Measurements from ENCODE around the gene DMD. TPM values are rescaled to one million over a fixed set of nuclear protein-coding genes. Genes with fewer than 3 reads are reported as not detected.

DMD gene
- polyA plus RNA-seq, 1 donor from 2014 or later = 21.6 TPM

DNA sequence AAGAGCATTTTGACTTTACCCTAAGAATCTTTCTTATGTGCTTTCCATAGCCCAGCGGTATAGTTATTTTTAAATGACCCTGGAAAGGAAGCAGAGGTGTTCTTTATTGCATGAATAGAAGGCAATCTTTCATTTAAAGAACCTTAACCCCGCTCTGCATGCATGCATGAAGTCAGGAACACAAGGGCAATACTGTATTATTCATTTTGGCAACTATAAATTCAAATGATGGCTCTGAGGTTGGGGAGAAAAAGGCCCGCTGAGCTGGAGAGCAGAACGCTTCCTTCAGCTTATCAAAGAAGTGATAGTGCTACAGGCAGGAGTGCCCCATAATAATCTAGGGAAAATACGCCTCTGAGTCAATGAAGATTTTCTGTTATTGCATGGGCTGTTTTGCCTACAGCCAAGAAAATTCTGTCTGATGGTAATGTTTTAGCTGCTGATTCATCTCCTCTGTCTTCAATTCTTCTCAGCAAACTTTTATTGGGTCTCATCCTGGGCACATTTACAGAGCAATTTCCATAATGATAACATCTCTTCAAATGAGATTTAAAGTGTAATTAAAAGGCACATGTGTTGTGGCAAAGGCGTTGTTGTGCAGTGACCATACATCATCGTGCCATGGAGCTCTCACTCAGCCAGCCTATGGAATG lies 1687.3 kb downstream of the DMD start:
- Histone ChIP-seq H3F3A (ENCODE audit: insufficient read depth, low read length, poor library complexity, severe bottlenecking) (no peaks in the 10 kb centered on the region), H3K79me2 (replicated peaks; ENCODE audit: insufficient read depth, low read length) (no peaks in the 10 kb centered on the region), H3K4me2 (ENCODE audit: low read length) (no peak overlapping the region), H3K9me3 (ENCODE audit: low read length) (no peaks in the 10 kb centered on the region), H3K27me3 (ENCODE audit: insufficient read depth, low read depth, low read length) (no peaks in the 10 kb centered on the region), H4K20me1 (ENCODE audit: insufficient read depth) (no peaks in the 10 kb centered on the region), H2AFZ (ENCODE audit: low read depth, low read length) (no peak overlapping the region), H3K4me3 (ENCODE audit: low read length) (no peak overlapping the region), H3K9me2 (ENCODE audit: insufficient read depth, low read length) (no peaks in the 10 kb centered on the region), H3K9ac (ENCODE audit: low read length) (no peak overlapping the region), H3K36me3 (ENCODE audit: insufficient read depth, low read length) (no peaks in the 10 kb centered on the region), H3K27ac (ENCODE audit: low read length) (no peak overlapping the region)
- TF ChIP-seq, protein P1, sequence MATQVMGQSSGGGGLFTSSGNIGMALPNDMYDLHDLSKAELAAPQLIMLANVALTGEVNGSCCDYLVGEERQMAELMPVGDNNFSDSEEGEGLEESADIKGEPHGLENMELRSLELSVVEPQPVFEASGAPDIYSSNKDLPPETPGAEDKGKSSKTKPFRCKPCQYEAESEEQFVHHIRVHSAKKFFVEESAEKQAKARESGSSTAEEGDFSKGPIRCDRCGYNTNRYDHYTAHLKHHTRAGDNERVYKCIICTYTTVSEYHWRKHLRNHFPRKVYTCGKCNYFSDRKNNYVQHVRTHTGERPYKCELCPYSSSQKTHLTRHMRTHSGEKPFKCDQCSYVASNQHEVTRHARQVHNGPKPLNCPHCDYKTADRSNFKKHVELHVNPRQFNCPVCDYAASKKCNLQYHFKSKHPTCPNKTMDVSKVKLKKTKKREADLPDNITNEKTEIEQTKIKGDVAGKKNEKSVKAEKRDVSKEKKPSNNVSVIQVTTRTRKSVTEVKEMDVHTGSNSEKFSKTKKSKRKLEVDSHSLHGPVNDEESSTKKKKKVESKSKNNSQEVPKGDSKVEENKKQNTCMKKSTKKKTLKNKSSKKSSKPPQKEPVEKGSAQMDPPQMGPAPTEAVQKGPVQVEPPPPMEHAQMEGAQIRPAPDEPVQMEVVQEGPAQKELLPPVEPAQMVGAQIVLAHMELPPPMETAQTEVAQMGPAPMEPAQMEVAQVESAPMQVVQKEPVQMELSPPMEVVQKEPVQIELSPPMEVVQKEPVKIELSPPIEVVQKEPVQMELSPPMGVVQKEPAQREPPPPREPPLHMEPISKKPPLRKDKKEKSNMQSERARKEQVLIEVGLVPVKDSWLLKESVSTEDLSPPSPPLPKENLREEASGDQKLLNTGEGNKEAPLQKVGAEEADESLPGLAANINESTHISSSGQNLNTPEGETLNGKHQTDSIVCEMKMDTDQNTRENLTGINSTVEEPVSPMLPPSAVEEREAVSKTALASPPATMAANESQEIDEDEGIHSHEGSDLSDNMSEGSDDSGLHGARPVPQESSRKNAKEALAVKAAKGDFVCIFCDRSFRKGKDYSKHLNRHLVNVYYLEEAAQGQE (IDR thresholded peaks at IDR 0.05; ENCODE audit: borderline replicate concordance) = no peak
- TF ChIP-seq EZH2 (IDR thresholded peaks at IDR 0.05; ENCODE audit: borderline replicate concordance, insufficient read depth, low read length, poor library complexity, severe bottlenecking) (no peak), POLR2AphosphoS5 (IDR thresholded peaks at IDR 0.05) (no peak), MXI1 (conservative IDR thresholded peaks at IDR 0.05; ENCODE audit: poor library complexity, severe bottlenecking) (no peak), TAF1 (IDR thresholded peaks at IDR 0.05; ENCODE audit: low read depth) (no peak), RAD21 (conservative IDR thresholded peaks at IDR 0.05) (no peak), SMC3 (conservative IDR thresholded peaks at IDR 0.05; ENCODE audit: poor library complexity) (no peak), EP300 (conservative IDR thresholded peaks at IDR 0.05; ENCODE audit: poor library complexity, severe bottlenecking) (no peak)
- TF ChIP-seq, protein P2, sequence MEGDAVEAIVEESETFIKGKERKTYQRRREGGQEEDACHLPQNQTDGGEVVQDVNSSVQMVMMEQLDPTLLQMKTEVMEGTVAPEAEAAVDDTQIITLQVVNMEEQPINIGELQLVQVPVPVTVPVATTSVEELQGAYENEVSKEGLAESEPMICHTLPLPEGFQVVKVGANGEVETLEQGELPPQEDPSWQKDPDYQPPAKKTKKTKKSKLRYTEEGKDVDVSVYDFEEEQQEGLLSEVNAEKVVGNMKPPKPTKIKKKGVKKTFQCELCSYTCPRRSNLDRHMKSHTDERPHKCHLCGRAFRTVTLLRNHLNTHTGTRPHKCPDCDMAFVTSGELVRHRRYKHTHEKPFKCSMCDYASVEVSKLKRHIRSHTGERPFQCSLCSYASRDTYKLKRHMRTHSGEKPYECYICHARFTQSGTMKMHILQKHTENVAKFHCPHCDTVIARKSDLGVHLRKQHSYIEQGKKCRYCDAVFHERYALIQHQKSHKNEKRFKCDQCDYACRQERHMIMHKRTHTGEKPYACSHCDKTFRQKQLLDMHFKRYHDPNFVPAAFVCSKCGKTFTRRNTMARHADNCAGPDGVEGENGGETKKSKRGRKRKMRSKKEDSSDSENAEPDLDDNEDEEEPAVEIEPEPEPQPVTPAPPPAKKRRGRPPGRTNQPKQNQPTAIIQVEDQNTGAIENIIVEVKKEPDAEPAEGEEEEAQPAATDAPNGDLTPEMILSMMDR (IDR thresholded peaks at IDR 0.05; ENCODE audit: poor library complexity, severe bottlenecking) = no peak

- H3K27ac ChIP-seq (ENCODE audit: low read length) = no peak overlapping the region
- no peaks in the 10 kb centered on the region for H3K27me3 ChIP-seq (ENCODE audit: insufficient read depth, low read depth, low read length)
- H3K36me3 ChIP-seq (ENCODE audit: insufficient read depth, low read length) = no peaks in the 10 kb centered on the region
- no peak overlapping the region for H3K4me2 ChIP-seq (ENCODE audit: low read length)
- H3K9ac ChIP-seq (ENCODE audit: low read length) = no peak overlapping the region
- no peak overlapping the region for H2AFZ ChIP-seq (ENCODE audit: low read depth, low read length)
- no peaks in the 10 kb centered on the region for H3K9me3 ChIP-seq (ENCODE audit: low read length)
- TF ChIP-seq SMC3 (conservative IDR thresholded peaks at IDR 0.05; ENCODE audit: poor library complexity) = no peak
- no peak for TF ChIP-seq MXI1 (conservative IDR thresholded peaks at IDR 0.05; ENCODE audit: poor library complexity, severe bottlenecking)
- TF ChIP-seq EZH2 (IDR thresholded peaks at IDR 0.05; ENCODE audit: borderline replicate concordance, insufficient read depth, low read length, poor library complexity, severe bottlenecking) = no peak
- TF ChIP-seq, protein P1 (IDR thresholded peaks at IDR 0.05; ENCODE audit: borderline replicate concordance) = no peak
- TF ChIP-seq POLR2AphosphoS5 (IDR thresholded peaks at IDR 0.05) = no peak
- no peak for TF ChIP-seq EP300 (conservative IDR thresholded peaks at IDR 0.05; ENCODE audit: poor library complexity, severe bottlenecking)
- no peak for TF ChIP-seq RAD21 (conservative IDR thresholded peaks at IDR 0.05)
- TF ChIP-seq, protein P2 (IDR thresholded peaks at IDR 0.05; ENCODE audit: poor library complexity, severe bottlenecking) = no peak
- TF ChIP-seq TAF1 (IDR thresholded peaks at IDR 0.05; ENCODE audit: low read depth) = no peak
- no peaks in the 10 kb centered on the region for H3K79me2 ChIP-seq (replicated peaks; ENCODE audit: insufficient read depth, low read length)
- H3K4me3 ChIP-seq (ENCODE audit: low read length) = no peak overlapping the region
- H3F3A ChIP-seq (ENCODE audit: insufficient read depth, low read length, poor library complexity, severe bottlenecking) = no peaks in the 10 kb centered on the region
- H3K9me2 ChIP-seq (ENCODE audit: insufficient read depth, low read length) = no peaks in the 10 kb centered on the region
- no peaks in the 10 kb centered on the region for H4K20me1 ChIP-seq (ENCODE audit: insufficient read depth)
Observed at GRCh38 chrX:31522760-31523159, 1688.6 kb downstream of the DMD start.
